ENCODE results near the gene DUSP5.
"Not testable (repeated sequence)": the region's sequence is repeated elsewhere in the genome, so short reads cannot be mapped to it uniquely, and the experiment has no call there.

DUSP5 gene

DNA sequence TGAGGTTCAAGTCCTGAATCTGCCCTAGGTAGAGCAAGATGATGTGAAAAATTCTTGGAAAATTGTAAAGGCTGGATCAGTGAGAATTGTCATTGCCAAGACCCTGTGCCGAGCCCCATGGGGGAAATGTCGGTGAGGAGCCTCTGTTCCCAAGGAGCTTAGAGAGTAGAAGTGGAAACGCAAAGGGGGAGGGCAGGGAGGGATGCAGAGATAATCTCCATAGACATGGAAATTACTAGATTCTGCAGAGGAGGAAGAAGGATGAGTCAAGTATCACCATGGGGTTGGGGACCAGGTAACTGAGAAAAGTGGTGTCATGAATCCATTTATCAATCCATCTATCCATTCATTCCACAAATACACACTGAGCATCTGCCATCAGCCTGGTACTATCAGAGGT lies 26.0 kb downstream of the DUSP5 start:
- no peak for FAIRE-seq

DNA sequence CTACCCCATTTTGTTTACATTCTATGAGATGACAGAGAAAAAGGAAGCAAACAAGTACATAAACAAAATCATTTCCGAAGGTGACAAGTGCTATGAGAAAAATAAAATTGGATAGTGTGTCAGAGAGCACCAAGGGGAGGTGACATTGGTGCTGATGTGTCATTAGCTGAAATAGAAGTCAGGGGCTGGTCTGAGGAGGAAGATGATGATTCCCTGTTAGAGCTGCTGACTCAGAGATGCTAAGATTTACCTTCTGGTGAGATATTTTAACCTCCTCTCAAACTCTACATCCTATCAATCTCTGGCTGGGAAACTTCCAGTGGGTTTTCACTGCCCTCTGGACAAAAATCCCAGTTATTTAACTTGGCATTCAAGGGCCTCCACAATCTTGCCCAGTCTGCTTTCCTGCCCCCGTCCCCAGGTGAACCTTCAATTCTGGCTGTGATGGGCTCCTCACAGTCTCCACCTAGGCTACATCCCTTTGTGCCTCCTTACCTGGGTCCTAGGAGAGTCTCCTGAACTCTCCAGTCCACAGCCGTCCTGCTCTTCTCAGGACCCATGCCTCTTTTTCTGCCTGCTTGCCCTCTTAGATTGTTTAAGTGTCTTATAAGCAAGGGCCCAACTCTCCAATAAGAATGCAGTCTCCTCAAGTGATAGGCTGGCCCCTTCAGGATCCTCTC lies 26.6 kb downstream of the DUSP5 start:
- no peak for FAIRE-seq

GRCh38 chr10:110524859-110525232 lies 27.1 kb downstream of the DUSP5 start:
- FAIRE-seq, result no peak

GRCh38 chr10:110525349-110526260 lies 27.9 kb downstream of the DUSP5 start:
- FAIRE-seq, result no peak

DNA sequence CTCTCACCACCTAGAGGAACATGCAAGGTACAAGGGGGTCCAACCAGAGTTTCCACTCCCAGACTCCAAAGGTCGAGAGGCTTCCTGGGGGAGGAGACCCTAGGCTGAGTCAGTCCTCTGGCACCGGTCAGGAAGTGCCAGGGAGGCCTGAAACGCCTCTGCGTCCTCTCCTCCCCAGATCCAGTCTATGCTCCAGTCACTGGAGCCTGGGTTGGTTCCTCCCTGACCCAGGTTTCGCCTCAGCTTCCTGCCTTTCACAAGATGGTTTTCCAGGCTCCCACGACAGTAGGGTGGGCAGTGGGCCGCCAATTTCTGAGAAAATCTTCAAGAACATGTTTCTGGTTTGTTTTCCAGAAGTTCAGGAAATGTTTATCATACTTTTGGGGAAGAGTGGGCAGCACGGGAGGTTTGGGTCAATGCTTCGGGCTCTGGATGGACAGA lies 30.0 kb downstream of the DUSP5 start:
- no peak for FAIRE-seq

- FAIRE-seq, result no peak
Measured at GRCh38 chr10:110528224-110528996, 30.7 kb downstream of the DUSP5 start.

DNA sequence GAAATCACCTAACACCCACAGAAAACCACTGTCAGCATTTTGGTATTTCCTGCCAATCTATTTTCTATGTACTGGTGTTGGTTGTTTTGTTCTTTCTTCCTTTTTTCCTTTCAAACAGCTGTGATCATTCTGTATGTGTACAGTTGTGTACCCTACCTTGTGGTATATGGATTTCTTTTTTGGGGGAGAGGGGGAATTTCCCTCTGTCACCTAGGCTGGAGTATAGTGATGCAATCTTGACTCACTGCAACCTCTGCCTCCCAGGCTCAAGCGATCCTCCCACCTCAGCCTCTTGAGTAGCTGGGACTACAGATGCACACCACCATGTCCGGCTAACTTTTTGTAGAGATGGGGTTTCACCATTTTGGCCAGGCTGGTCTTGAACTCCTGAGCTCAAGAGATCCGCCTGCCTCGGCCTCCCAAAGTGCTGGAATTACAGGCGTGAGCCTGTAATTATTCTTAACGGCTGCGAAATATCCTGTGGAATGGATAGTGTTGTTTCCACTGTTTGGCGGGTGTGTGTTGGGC lies 31.4 kb downstream of the DUSP5 start:
- FAIRE-seq, result not testable (repeated sequence)

- FAIRE-seq, result no peak
Measured at GRCh38 chr10:110529596-110530011, 31.9 kb downstream of the DUSP5 start.

DNA sequence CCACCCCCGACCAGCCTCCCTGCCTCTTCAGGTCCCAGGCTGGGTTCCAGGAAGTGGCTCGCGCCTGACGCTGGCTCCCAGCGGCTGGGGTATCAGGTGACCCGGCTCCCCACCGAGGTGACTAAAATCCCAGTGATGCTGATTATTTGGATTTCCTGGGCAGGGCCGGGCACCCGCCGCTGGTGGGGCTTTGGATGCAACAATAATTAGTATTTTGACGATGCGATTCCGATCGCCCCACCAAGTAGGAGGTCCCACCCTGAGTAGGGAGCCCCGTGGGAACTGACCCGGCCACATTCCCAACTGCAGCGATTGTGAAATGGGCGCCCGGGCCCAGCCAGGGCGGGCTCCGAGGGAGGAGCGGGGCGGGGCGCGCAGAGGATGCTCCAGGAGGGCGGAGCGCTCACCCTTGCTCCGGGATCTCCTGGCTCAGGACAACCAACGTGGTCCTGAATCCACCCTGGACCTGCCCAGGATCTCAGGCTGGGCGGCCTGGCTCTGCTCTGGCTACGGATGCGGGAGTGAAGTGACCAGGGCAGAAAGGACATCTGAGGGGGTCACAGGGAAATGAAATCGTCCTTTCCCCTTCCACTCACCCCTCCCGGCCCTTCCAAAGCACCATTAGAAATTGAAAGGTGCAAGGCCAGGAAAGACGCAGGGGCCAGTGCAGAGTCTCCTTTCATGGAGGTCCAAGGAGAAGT lies 32.6 kb downstream of the DUSP5 start:
- no peak for FAIRE-seq

- FAIRE-seq, result no peak
Measured at GRCh38 chr10:110531687-110532086, 34.0 kb downstream of the DUSP5 start.

DNA sequence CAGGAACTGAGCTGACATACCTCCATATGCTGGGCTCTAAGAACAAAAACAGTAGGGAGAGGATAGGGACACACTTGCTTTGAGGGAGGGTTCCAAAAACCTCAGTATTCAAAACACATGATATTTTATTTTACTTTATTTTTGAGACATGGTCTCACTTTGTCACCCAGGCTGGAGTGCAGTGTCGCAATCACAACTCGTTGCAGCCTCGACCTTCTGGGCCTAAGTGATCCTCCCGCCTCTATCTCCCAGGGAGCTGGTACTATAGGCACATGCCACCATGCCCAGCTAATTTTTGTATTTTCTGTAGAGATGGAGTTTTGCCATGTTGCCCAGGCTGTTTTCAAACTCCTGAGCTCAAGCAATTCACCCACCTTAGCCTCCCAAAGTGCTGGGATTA lies 34.9 kb downstream of the DUSP5 start:
- FAIRE-seq, result not testable (repeated sequence)

- no peak for FAIRE-seq
Measured at GRCh38 chr10:110533149-110533548, 35.4 kb downstream of the DUSP5 start.

GRCh38 chr10:110534571-110534970 lies 36.9 kb downstream of the DUSP5 start:
- no peak for FAIRE-seq

GRCh38 chr10:110535958-110536891 lies 38.5 kb downstream of the DUSP5 start:
- FAIRE-seq, result no peak

DNA sequence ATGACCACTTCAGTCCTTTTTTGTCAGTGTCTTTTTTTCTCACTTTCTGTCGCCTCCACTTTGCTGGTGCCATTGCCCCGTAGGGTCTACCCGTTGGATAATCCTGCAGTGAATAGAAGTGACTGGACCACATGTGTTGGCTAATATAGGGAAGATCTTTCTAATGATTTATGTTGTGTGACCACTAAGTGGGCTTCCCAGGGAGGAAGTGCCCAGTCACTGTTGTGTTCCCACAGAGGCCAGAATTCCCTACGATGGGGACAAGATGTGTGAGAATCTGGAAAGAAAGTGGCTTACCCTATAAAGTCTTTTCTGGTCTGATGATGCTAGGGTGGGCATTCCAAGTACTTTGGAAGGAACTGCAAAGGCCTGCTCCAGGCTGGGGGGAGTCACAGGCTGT lies 41.4 kb downstream of the DUSP5 start:
- no peak for FAIRE-seq

- FAIRE-seq, result no peak
Measured at GRCh38 chr10:110540031-110540430, 42.3 kb downstream of the DUSP5 start.

- FAIRE-seq, result no peak
Measured at GRCh38 chr10:110544958-110545537, 47.3 kb downstream of the DUSP5 start.

DNA sequence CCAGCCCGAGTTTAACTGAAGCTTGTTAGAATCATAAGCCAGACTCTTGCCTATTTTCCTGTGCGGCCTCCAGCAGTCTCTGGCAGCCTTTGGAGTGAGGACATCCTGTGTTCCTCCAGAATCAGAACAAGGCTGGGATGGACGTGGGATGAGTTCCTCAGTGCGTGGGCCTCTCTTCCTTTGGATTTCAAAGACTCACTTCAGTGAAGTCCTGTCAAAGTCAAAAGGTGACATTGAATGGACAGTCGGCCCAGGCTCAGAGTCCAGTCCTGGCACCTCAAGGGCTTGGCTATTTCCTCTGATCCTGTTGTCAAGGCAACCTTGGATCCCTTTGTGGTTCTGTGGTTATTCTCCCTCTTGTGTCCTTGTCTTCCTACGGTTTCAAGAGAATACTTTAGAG lies 48.4 kb downstream of the DUSP5 start:
- no peak for FAIRE-seq

DNA sequence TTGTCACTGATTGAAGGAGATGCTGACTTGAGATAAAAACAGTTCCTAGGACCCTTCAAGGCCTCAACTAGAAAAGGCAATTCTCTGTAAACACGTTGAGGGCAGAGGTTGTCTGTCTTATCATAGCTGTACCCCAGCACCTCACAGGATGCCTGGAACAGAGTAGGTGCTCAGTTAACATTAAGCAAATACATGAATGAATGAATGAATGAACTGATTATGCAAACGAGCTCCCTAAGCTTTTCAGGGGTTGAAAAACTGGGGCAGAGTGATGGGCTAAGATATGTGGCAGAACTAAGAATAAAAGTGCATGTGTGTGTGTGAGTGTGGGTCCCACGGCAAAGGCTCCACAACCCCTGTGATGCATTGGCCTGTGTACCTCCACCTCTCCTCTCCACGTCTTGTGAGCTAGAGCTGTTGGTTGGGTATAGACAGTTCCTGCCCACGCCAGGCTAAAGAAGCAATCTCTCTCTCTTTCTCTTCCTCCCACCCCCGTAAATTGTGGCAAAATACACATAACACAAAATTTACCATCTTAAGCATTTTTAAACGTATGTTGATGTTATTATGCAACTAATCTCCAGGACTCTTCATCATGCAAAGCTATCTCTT lies 48.9 kb downstream of the DUSP5 start:
- no peak for FAIRE-seq

DNA sequence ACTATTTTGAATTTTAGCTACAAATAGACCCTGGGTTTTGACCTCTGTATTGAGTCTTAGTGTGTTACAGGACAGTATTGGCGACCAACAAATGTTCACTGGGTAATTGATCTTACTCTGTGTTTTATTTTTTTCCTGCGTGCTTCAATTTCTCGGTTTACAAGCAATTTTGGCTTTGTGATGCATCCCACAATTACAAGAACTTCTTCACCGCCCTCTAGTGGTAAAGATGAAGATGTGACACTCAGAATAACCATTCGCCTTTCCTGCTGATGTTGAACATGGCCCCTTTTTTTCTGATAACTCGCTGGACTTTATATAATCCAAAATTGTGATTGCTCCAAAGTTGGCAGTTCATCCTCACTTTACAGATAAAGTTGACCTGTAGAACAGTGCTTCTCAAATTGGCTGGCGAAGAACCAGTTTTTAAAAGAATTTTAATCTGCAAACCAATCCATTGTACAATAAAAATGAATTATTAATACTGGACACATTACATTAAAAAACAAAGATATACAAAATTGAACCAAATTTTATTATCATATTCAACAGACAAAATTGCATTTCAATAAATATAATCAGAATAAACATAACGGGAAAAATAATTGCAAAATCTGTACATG lies 49.5 kb downstream of the DUSP5 start:
- peak; percentile 96 for FAIRE-seq
